ENCODE measurements around the gene CNKSR2. TPM values are rescaled to one million over a fixed set of nuclear protein-coding genes. Genes with fewer than 3 reads are reported as not detected.

CNKSR2 gene
- total and polyA plus RNA-seq, 5 donors from 2014 or later = 6.6 to 14.7 (median 7.7) TPM

- Mint-ChIP-seq H3K4me3 (no peak overlapping the region), H3K27ac (peak overlapping the region in 1 of 3 donors; percentile 31), H3K36me3 (peaks cover 18% of the 10 kb centered on the region), H3K27me3 (no peaks in the 10 kb centered on the region), H3K4me1 (peaks cover 0 to 5% (median 0%) of the 10 kb centered on the region in 4 donors), H3K9me3 (peaks cover 0 to 3% (median 0%) of the 10 kb centered on the region in 7 donors)
- Histone ChIP-seq H3K4me1 (ENCODE audit: control insufficient read depth, insufficient read depth, low read length, poor library complexity, severe bottlenecking) (no peaks in the 10 kb centered on the region), H3K27ac (ENCODE audit: insufficient read depth, low read length, poor library complexity, severe bottlenecking) (no peak overlapping the region), H3K36me3 (ENCODE audit: control insufficient read depth, insufficient read depth, low read length) (peaks cover 3% of the 10 kb centered on the region), H3K9me3 (ENCODE audit: control insufficient read depth in 2 of 2, low read length in 2 of 2) (no peaks in the 10 kb centered on the region), H3K27me3 (ENCODE audit: control insufficient read depth, insufficient read depth, low read length) (no peaks in the 10 kb centered on the region), H3K4me3 (ENCODE audit: low read depth, low read length) (no peak overlapping the region)
- ATAC-seq (ENCODE audit: low read depth in 2 of 2) = no peak
- no peak for DNase-seq
Observed at GRCh38 chrX:21612154-21612553, 237.9 kb downstream of the CNKSR2 start.

- H3K4me1 Mint-ChIP-seq = peaks cover 0 to 8% (median 0%) of the 10 kb centered on the region in 4 donors
- no peak overlapping the region for H3K27ac Mint-ChIP-seq
- Histone ChIP-seq H3K4me1 (ENCODE audit: control insufficient read depth, insufficient read depth, low read length, poor library complexity, severe bottlenecking) (no peaks in the 10 kb centered on the region), H3K9me3 (ENCODE audit: control insufficient read depth in 2 of 2, low read length in 2 of 2) (no peaks in the 10 kb centered on the region), H3K4me3 (ENCODE audit: low read depth, low read length) (no peak overlapping the region), H3K27ac (ENCODE audit: insufficient read depth, low read length, poor library complexity, severe bottlenecking) (no peak overlapping the region), H3K27me3 (ENCODE audit: control insufficient read depth, insufficient read depth, low read length) (no peaks in the 10 kb centered on the region), H3K36me3 (ENCODE audit: control insufficient read depth, insufficient read depth, low read length) (no peaks in the 10 kb centered on the region)
- no peak overlapping the region for H3K4me3 Mint-ChIP-seq
- no peak for ATAC-seq (ENCODE audit: low read depth in 2 of 2)
- no peaks in the 10 kb centered on the region for H3K27me3 Mint-ChIP-seq
- H3K36me3 Mint-ChIP-seq = no peaks in the 10 kb centered on the region
- H3K9me3 Mint-ChIP-seq = peaks cover 0 to 1% (median 0%) of the 10 kb centered on the region in 7 donors
- DNase-seq = no peak
Observed at GRCh38 chrX:21616386-21616785, 242.2 kb downstream of the CNKSR2 start.

- Mint-ChIP-seq H3K9me3 (peaks cover 0 to 1% (median 0%) of the 10 kb centered on the region in 7 donors), H3K27ac (no peak overlapping the region), H3K4me3 (no peak overlapping the region), H3K36me3 (no peaks in the 10 kb centered on the region), H3K4me1 (peaks cover 0 to 5% (median 0%) of the 10 kb centered on the region in 4 donors), H3K27me3 (no peaks in the 10 kb centered on the region)
- DNase-seq (no peak), ATAC-seq (ENCODE audit: low read depth in 2 of 2) (no peak)
- Histone ChIP-seq H3K36me3 (ENCODE audit: control insufficient read depth, insufficient read depth, low read length) (no peaks in the 10 kb centered on the region), H3K4me1 (ENCODE audit: control insufficient read depth, insufficient read depth, low read length, poor library complexity, severe bottlenecking) (no peaks in the 10 kb centered on the region), H3K9me3 (ENCODE audit: control insufficient read depth in 2 of 2, low read length in 2 of 2) (no peaks in the 10 kb centered on the region), H3K4me3 (ENCODE audit: low read depth, low read length) (no peak overlapping the region), H3K27me3 (ENCODE audit: control insufficient read depth, insufficient read depth, low read length) (no peaks in the 10 kb centered on the region), H3K27ac (ENCODE audit: insufficient read depth, low read length, poor library complexity, severe bottlenecking) (no peak overlapping the region)
Observed at GRCh38 chrX:21620234-21620633, 246.0 kb downstream of the CNKSR2 start.

- H3K9me3 ChIP-seq (ENCODE audit: control insufficient read depth in 2 of 2, low read length in 2 of 2) = no peaks in the 10 kb centered on the region
- ATAC-seq (ENCODE audit: low read depth in 2 of 2) = no peak
- DNase-seq = no peak
- no peak overlapping the region for H3K4me3 ChIP-seq (ENCODE audit: low read depth, low read length)
- Mint-ChIP-seq H3K9me3 (peaks cover 0 to 6% (median 3%) of the 10 kb centered on the region in 7 donors), H3K27ac (no peak overlapping the region), H3K4me1 (peaks cover 0 to 10% (median under 1%) of the 10 kb centered on the region in 4 donors), H3K4me3 (no peak overlapping the region), H3K36me3 (peaks cover 14% of the 10 kb centered on the region), H3K27me3 (no peaks in the 10 kb centered on the region)
- H3K4me1 ChIP-seq (ENCODE audit: control insufficient read depth, insufficient read depth, low read length, poor library complexity, severe bottlenecking) = no peaks in the 10 kb centered on the region
- no peak overlapping the region for H3K27ac ChIP-seq (ENCODE audit: insufficient read depth, low read length, poor library complexity, severe bottlenecking)
- H3K36me3 ChIP-seq (ENCODE audit: control insufficient read depth, insufficient read depth, low read length) = no peaks in the 10 kb centered on the region
- H3K27me3 ChIP-seq (ENCODE audit: control insufficient read depth, insufficient read depth, low read length) = no peaks in the 10 kb centered on the region
Observed at GRCh38 chrX:21623778-21624501, 249.7 kb downstream of the CNKSR2 start.

DNA sequence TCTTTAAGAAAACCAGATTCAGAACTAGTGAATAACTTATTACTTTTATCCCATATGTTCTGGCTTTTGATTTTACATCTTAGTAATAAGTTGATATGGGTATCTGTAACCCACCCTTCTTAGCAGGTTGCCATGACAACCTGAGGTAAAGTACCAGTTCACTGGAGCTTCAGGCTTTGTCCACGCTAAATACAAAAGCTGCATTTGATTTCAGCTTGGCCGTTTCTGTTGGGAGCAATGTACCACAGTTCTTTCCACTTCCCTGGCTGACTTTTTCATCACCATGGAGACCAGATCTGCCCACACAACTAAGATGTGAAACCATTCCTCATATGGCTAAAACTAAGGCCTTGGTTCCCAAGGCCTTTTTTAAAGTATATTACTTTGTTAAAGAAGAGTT is 257.8 kb downstream of the CNKSR2 start:
- no peak overlapping the region for H3K4me3 Mint-ChIP-seq
- H3K4me3 ChIP-seq (ENCODE audit: low read depth, low read length) = no peak overlapping the region
- no peaks in the 10 kb centered on the region for H3K27me3 Mint-ChIP-seq
- no peaks in the 10 kb centered on the region for H3K4me1 ChIP-seq (ENCODE audit: control insufficient read depth, insufficient read depth, low read length, poor library complexity, severe bottlenecking)
- peaks cover 0 to 4% (median 0%) of the 10 kb centered on the region in 7 donors for H3K9me3 Mint-ChIP-seq
- no peaks in the 10 kb centered on the region for H3K36me3 ChIP-seq (ENCODE audit: control insufficient read depth, insufficient read depth, low read length)
- peaks cover 0 to 6% (median 2%) of the 10 kb centered on the region in 4 donors for H3K4me1 Mint-ChIP-seq
- H3K27me3 ChIP-seq (ENCODE audit: control insufficient read depth, insufficient read depth, low read length) = no peaks in the 10 kb centered on the region
- no peak overlapping the region for H3K27ac ChIP-seq (ENCODE audit: insufficient read depth, low read length, poor library complexity, severe bottlenecking)
- no peak overlapping the region for H3K27ac Mint-ChIP-seq
- no peaks in the 10 kb centered on the region for H3K9me3 ChIP-seq (ENCODE audit: control insufficient read depth in 2 of 2, low read length in 2 of 2)
- no peak for DNase-seq
- H3K36me3 Mint-ChIP-seq = peaks cover 4% of the 10 kb centered on the region
- no peak for ATAC-seq (ENCODE audit: low read depth in 2 of 2)

DNA sequence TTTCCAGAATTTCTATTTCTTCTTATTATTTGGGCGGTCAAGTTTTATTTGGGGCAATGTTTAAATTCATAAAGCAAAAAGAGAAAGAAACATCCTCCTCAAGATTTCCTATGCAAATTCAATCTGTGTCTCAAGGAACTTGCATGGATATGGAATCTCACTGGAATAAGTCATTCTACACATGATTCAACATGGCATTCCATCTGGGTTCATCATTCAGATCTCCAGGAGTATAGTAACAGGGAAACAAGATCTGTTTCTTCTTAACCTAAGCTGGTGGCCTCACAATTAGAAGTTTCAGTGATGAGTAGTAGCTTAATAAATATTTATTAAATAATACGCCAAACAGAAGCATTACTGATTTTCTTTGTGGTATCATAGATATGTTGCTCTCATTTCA is 264.1 kb downstream of the CNKSR2 start:
- H3K27me3 ChIP-seq (ENCODE audit: control insufficient read depth, insufficient read depth, low read length) = no peaks in the 10 kb centered on the region

DNA sequence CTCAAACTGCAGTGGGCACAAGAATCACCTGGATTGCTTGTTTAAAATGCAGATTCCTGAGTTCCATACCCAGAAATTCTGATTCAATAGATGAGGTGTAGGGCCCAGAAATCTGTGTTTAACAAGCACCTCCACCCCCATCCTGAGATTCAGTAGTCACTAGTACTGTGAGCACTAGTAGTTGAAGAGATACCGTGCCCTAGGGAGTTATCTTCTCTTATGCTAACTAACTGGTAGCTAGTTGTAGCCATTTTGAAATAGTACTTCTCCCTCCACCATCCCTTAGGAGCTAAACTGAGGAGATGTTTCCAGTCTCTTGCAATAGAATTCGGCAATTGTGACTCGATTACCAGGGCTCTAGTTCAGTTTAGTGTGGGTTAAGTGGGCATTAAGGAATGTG is 265.6 kb downstream of the CNKSR2 start:
- Mint-ChIP-seq H3K27ac (no peak overlapping the region), H3K4me3 (no peak overlapping the region), H3K4me1 (no peaks in the 10 kb centered on the region), H3K9me3 (no peaks in the 10 kb centered on the region), H3K27me3 (no peaks in the 10 kb centered on the region), H3K36me3 (no peaks in the 10 kb centered on the region)
- no peaks in the 10 kb centered on the region for H3K9me3 ChIP-seq (ENCODE audit: control insufficient read depth in 2 of 2, low read length in 2 of 2)
- ATAC-seq (ENCODE audit: low read depth in 2 of 2) = no peak
- H3K27ac ChIP-seq (ENCODE audit: insufficient read depth, low read length, poor library complexity, severe bottlenecking) = no peak overlapping the region
- DNase-seq = no peak
- H3K4me3 ChIP-seq (ENCODE audit: low read depth, low read length) = no peak overlapping the region
- H3K4me1 ChIP-seq (ENCODE audit: control insufficient read depth, insufficient read depth, low read length, poor library complexity, severe bottlenecking) = no peaks in the 10 kb centered on the region
- H3K27me3 ChIP-seq (ENCODE audit: control insufficient read depth, insufficient read depth, low read length) = no peaks in the 10 kb centered on the region
- H3K36me3 ChIP-seq (ENCODE audit: control insufficient read depth, insufficient read depth, low read length) = no peaks in the 10 kb centered on the region

More for the DNA sequence above, 264.1 kb downstream of the CNKSR2 start:
- Mint-ChIP-seq H3K4me1 (no peaks in the 10 kb centered on the region), H3K9me3 (no peaks in the 10 kb centered on the region), H3K36me3 (no peaks in the 10 kb centered on the region), H3K27me3 (no peaks in the 10 kb centered on the region), H3K27ac (no peak overlapping the region), H3K4me3 (no peak overlapping the region)
- no peak for ATAC-seq (ENCODE audit: low read depth in 2 of 2)
- Histone ChIP-seq H3K36me3 (ENCODE audit: control insufficient read depth, insufficient read depth, low read length) (no peaks in the 10 kb centered on the region), H3K4me1 (ENCODE audit: control insufficient read depth, insufficient read depth, low read length, poor library complexity, severe bottlenecking) (no peaks in the 10 kb centered on the region), H3K9me3 (ENCODE audit: control insufficient read depth in 2 of 2, low read length in 2 of 2) (no peaks in the 10 kb centered on the region), H3K4me3 (ENCODE audit: low read depth, low read length) (no peak overlapping the region), H3K27ac (ENCODE audit: insufficient read depth, low read length, poor library complexity, severe bottlenecking) (no peak overlapping the region)
- DNase-seq = no peak

- ATAC-seq (ENCODE audit: low read depth in 2 of 2) = no peak
- H3K9me3 Mint-ChIP-seq = no peaks in the 10 kb centered on the region
- Histone ChIP-seq H3K36me3 (ENCODE audit: control insufficient read depth, insufficient read depth, low read length) (no peaks in the 10 kb centered on the region), H3K4me3 (ENCODE audit: low read depth, low read length) (no peak overlapping the region), H3K9me3 (ENCODE audit: control insufficient read depth in 2 of 2, low read length in 2 of 2) (no peaks in the 10 kb centered on the region), H3K27ac (ENCODE audit: insufficient read depth, low read length, poor library complexity, severe bottlenecking) (no peak overlapping the region), H3K27me3 (ENCODE audit: control insufficient read depth, insufficient read depth, low read length) (no peaks in the 10 kb centered on the region), H3K4me1 (ENCODE audit: control insufficient read depth, insufficient read depth, low read length, poor library complexity, severe bottlenecking) (no peaks in the 10 kb centered on the region)
- H3K27me3 Mint-ChIP-seq = no peaks in the 10 kb centered on the region
- H3K4me1 Mint-ChIP-seq = no peaks in the 10 kb centered on the region
- peaks cover 8% of the 10 kb centered on the region for H3K36me3 Mint-ChIP-seq
- H3K27ac Mint-ChIP-seq = peak overlapping the region in 1 of 3 donors; percentile 78
- no peak for DNase-seq
- H3K4me3 Mint-ChIP-seq = no peak overlapping the region
Observed at GRCh38 chrX:21645431-21645830, 271.2 kb downstream of the CNKSR2 start.
